GM21360 (cell line): Measurements from ENCODE around the gene MEAF6.

ENCODE experiments used
- ATAC-seq: cut with Tn5 transposase; IDR thresholded peaks from one replicate; pipeline ENCODE4 v1.9.1; 2021; ENCODE audit warnings: mild to moderate bottlenecking, moderate library complexity; ENCODE audit not compliant: unreplicated experiment

Gene MEAF6

GRCh38 chr1:37474697-37475379 lies 39.7 kb downstream of the MEAF6 start:
- no peak for ATAC-seq

- peak; percentile 54 for ATAC-seq
Measured at GRCh38 chr1:37474046-37474696, 40.4 kb downstream of the MEAF6 start, which contains the start of gene ZC3H12A. Gene ZC3H12A (plus strand): TSS chr1:37474580. CDS start chr1:37475497, 917 bp downstream.

- no peak for ATAC-seq
Measured at GRCh38 chr1:37473431-37474045, 41.0 kb downstream of the MEAF6 start.

- ATAC-seq = no peak
Measured at GRCh38 chr1:37472994-37473393, 41.6 kb downstream of the MEAF6 start.

GRCh38 chr1:37472281-37472680 lies 42.3 kb downstream of the MEAF6 start:
- no peak for ATAC-seq

GRCh38 chr1:37471345-37472231 lies 43.0 kb downstream of the MEAF6 start:
- no peak for ATAC-seq

GRCh38 chr1:37469386-37469785 lies 45.2 kb downstream of the MEAF6 start:
- ATAC-seq = no peak

- ATAC-seq = no peak
Measured at GRCh38 chr1:37468037-37468436, 46.5 kb downstream of the MEAF6 start.

- no peak for ATAC-seq
Measured at GRCh38 chr1:37465593-37466517, 48.7 kb downstream of the MEAF6 start.

GRCh38 chr1:37464443-37464842 lies 50.1 kb downstream of the MEAF6 start:
- ATAC-seq = no peak

- ATAC-seq = no peak
Measured at GRCh38 chr1:37461698-37462436, 52.7 kb downstream of the MEAF6 start.

- no peak for ATAC-seq
Measured at GRCh38 chr1:37458551-37458950, 56.0 kb downstream of the MEAF6 start.

GRCh38 chr1:37456614-37457013 lies 58.0 kb downstream of the MEAF6 start:
- no peak for ATAC-seq

GRCh38 chr1:37455516-37455915 lies 59.0 kb downstream of the MEAF6 start:
- no peak for ATAC-seq

GRCh38 chr1:37453647-37454046 lies 60.9 kb downstream of the MEAF6 start:
- ATAC-seq = no peak

- ATAC-seq = no peak
Measured at GRCh38 chr1:37452416-37452815, 62.1 kb downstream of the MEAF6 start.

- no peak for ATAC-seq
Measured at GRCh38 chr1:37449936-37450335, 64.6 kb downstream of the MEAF6 start.

GRCh38 chr1:37448691-37449417 lies 65.7 kb downstream of the MEAF6 start:
- no peak for ATAC-seq

- no peak for ATAC-seq
Measured at GRCh38 chr1:37448185-37448584, 66.4 kb downstream of the MEAF6 start.
